Immature natural killer cell (primary cell): ENCODE data around the gene AATK. TPM values are rescaled to one million over a fixed set of nuclear protein-coding genes. Genes with fewer than 3 reads are reported as not detected.

Experiments
- DNase-seq, 3 donors: peaks; one replicate each; pipeline ENCODE4 v3.0.0; 2022; ENCODE audit warnings: mixed read lengths in 1 of 3
- H3K27ac Mint-ChIP-seq, 6 donors: one replicate each; pipeline ENCODE4 v1.8.0; 2020; ENCODE audit warnings: mixed read lengths in 6 of 6, mild to moderate bottlenecking in 5 of 6, inconsistent platforms in 4 of 6, moderate library complexity in 3 of 6
- H3K27me3 Mint-ChIP-seq, 3 donors: one replicate each; pipeline ENCODE4 v1.8.0; 2020 to 2021; ENCODE audit warnings: low read depth in 3 of 3, mild to moderate bottlenecking in 3 of 3, mixed read lengths in 3 of 3, moderate library complexity in 3 of 3, inconsistent platforms in 1 of 3
- H3K36me3 Mint-ChIP-seq, 3 donors: one replicate each; pipeline ENCODE4 v1.8.0; 2020; ENCODE audit warnings: mixed read lengths in 3 of 3, inconsistent platforms in 2 of 3, mild to moderate bottlenecking in 2 of 3
- H3K4me1 Mint-ChIP-seq, 2 donors: one replicate each; pipeline ENCODE4 v1.8.0; 2020; ENCODE audit warnings: inconsistent platforms in 2 of 2, mild to moderate bottlenecking in 2 of 2, mixed read lengths in 2 of 2, moderate library complexity in 1 of 2
- H3K4me3 Mint-ChIP-seq, 5 donors: one replicate each; pipeline ENCODE4 v1.8.0; 2020; ENCODE audit warnings: mild to moderate bottlenecking in 5 of 5, mixed read lengths in 5 of 5, inconsistent platforms in 3 of 5, moderate library complexity in 3 of 5
- H3K9me3 Mint-ChIP-seq, 6 donors: one replicate each; pipeline ENCODE4 v1.8.0; 2020; ENCODE audit warnings: mild to moderate bottlenecking in 6 of 6, mixed read lengths in 6 of 6, inconsistent platforms in 4 of 6, moderate library complexity in 3 of 6
- polyA plus RNA-seq, 3 donors: library from polyadenylated mRNA; unstranded; fragments of 300-500 nt; fragmentation: Illumina TruSeq; gene quantifications; one replicate each; pipeline ENCODE4 v1.2.3, GENCODE V29; 2021

The AATK gene
- polyA plus RNA-seq, 3 donors from 2014 or later: 0.52 to 2.9 (median 0.97) TPM

GRCh38 chr17:81124377-81124776 lies 41.6 kb downstream of the AATK start:
- no peak for DNase-seq
- H3K4me1 Mint-ChIP-seq: peaks cover 0 to 1% of the 10 kb centered on the region in 2 donors
- no peaks in the 10 kb centered on the region for H3K9me3 Mint-ChIP-seq
- H3K36me3 Mint-ChIP-seq: no peaks in the 10 kb centered on the region
- H3K27me3 Mint-ChIP-seq: peaks cover 0 to 3% (median 0%) of the 10 kb centered on the region in 3 donors
- no peak overlapping the region for H3K4me3 Mint-ChIP-seq
- peak overlapping the region in 1 of 6 donors; percentile 4 for H3K27ac Mint-ChIP-seq

DNA sequence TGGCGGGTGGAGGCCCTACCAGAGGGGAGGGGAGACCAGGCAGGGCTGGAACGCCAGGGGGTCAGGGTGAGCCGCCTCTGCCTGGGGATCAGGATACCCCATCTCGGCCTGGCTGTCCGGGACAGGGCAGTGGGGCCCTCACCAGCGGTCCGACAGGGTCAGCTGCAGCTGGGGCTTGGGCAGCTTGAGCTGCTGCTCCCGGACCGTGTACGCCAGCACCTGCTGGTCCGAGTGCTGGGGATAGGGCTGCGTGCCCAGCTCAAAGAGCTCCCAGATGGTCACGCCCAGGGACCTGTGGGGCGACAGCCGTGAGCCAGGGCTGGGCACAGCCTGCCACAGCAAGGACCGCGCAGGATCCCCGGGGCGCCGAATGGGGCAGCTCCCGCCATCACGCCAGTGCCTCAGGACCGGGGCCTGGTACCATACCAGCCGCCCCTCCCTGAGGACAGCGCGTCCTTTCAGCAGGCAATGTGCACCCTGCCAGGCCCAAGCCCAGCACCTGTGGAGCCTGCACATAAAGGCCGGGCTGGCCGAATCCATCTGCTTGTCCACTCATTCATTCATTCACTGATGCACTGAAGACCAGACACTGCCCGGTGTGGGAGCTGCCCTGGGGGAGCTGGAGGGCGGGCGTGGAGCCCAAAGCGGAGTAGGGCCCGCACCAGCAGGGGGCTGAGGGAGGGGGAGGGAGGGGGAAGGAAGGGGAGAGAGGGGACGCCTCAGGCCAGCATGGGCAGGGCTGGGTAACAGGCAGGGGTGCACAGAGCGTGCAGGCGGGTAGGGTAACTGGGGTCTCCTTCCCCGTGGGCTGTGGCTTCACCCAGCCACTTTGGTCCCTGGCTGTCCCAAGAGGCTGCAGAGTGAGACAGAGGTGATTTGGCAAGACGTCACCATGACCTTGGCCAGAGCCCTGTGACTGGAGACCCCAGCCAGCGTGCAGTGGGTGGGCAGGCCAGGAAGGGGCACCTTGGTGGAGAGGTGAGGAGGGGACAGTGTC lies 42.7 kb downstream of the AATK start:
- no peak for DNase-seq
- Mint-ChIP-seq H3K27ac (peak overlapping the region in 1 of 6 donors; percentile 67), H3K4me1 (peaks cover 0 to 1% of the 10 kb centered on the region in 2 donors), H3K27me3 (peaks cover 0 to 3% (median 0%) of the 10 kb centered on the region in 3 donors), H3K36me3 (no peaks in the 10 kb centered on the region), H3K9me3 (no peaks in the 10 kb centered on the region), H3K4me3 (no peak overlapping the region)

- no peak overlapping the region for H3K27ac Mint-ChIP-seq
- peaks cover 0 to 3% (median 0%) of the 10 kb centered on the region in 3 donors for H3K27me3 Mint-ChIP-seq
- no peak for DNase-seq
- no peaks in the 10 kb centered on the region for H3K36me3 Mint-ChIP-seq
- no peaks in the 10 kb centered on the region for H3K9me3 Mint-ChIP-seq
- H3K4me3 Mint-ChIP-seq: no peak overlapping the region
- peaks cover 0 to 1% of the 10 kb centered on the region in 2 donors for H3K4me1 Mint-ChIP-seq
Measured at GRCh38 chr17:81121841-81122733, 43.9 kb downstream of the AATK start.

GRCh38 chr17:81120695-81121621 lies 45.1 kb downstream of the AATK start:
- Mint-ChIP-seq H3K4me1 (peaks cover 0 to 1% of the 10 kb centered on the region in 2 donors), H3K36me3 (no peaks in the 10 kb centered on the region), H3K27me3 (peaks cover 0 to 3% (median 0%) of the 10 kb centered on the region in 3 donors), H3K27ac (no peak overlapping the region), H3K9me3 (no peaks in the 10 kb centered on the region), H3K4me3 (no peak overlapping the region)
- no peak for DNase-seq

DNA sequence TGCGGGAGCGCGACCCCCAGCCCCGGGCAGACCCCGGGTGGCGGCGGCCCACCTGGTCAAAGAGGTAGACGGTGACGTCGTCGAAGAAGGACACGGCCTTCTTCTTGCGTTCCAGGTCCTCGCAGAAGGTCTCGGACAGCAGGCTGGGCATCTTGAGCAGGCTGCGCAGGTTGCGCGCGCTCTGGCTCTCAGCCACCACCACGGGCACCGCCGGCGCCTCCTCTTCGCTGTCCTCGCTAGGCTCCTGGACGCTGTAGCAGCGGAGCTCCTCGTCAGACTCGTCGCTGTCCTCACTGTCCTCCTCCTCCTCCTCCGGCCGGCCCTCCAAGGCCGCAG lies 45.9 kb downstream of the AATK start:
- Mint-ChIP-seq H3K4me1 (peaks cover 0 to 1% of the 10 kb centered on the region in 2 donors), H3K27me3 (peaks cover 0 to 3% (median 0%) of the 10 kb centered on the region in 3 donors), H3K9me3 (no peaks in the 10 kb centered on the region), H3K27ac (no peak overlapping the region), H3K36me3 (no peaks in the 10 kb centered on the region), H3K4me3 (no peak overlapping the region)
- DNase-seq: no peak

GRCh38 chr17:81119223-81120148 lies 46.5 kb downstream of the AATK start:
- Mint-ChIP-seq H3K4me1 (peaks cover 0 to 1% of the 10 kb centered on the region in 2 donors), H3K27ac (peak overlapping the region in 4 of 6 donors; percentile 70 to 85 (median 82)), H3K4me3 (peak overlapping the region in 4 of 5 donors; percentile 48 to 65 (median 58)), H3K27me3 (peaks cover 0 to 3% (median 0%) of the 10 kb centered on the region in 3 donors), H3K9me3 (no peaks in the 10 kb centered on the region), H3K36me3 (no peaks in the 10 kb centered on the region)
- peak; percentile 76 to 84 (median 82) for DNase-seq

GRCh38 chr17:81118308-81119221 lies 47.5 kb downstream of the AATK start:
- Mint-ChIP-seq H3K27me3 (peaks cover 0 to 3% (median 0%) of the 10 kb centered on the region in 3 donors), H3K36me3 (no peaks in the 10 kb centered on the region), H3K4me3 (peak overlapping the region in 3 of 5 donors; percentile 30 to 46 (median 33)), H3K9me3 (no peaks in the 10 kb centered on the region), H3K4me1 (peaks cover 0 to 1% of the 10 kb centered on the region in 2 donors), H3K27ac (peak overlapping the region in 1 of 6 donors; percentile 64)
- no peak for DNase-seq

- Mint-ChIP-seq H3K27ac (no peak overlapping the region), H3K27me3 (peaks cover 0 to 3% (median 0%) of the 10 kb centered on the region in 3 donors), H3K4me3 (no peak overlapping the region), H3K9me3 (no peaks in the 10 kb centered on the region), H3K36me3 (no peaks in the 10 kb centered on the region), H3K4me1 (peaks cover 0 to 1% of the 10 kb centered on the region in 2 donors)
- no peak for DNase-seq
Measured at GRCh38 chr17:81117672-81118198, 48.3 kb downstream of the AATK start.

DNA sequence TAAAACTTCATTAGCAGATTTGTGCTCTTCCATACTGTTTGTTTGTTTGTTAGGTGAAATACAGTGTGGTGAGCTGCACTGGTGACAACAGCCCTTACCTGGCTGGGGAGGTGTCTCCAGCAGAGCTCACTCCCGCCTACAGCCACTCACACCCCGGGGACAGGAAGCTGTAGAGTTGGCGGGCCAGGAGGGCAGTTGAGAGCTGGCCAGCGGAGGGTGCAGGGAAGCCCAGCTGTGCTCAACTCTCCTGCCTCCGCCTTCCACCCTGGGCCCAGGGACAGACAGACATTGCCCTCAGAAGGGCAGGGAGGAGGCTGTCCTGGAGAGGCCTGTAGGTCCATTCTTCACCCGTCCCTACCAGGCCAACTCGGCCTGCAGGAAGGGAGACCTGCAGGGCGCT lies 49.3 kb downstream of the AATK start:
- Mint-ChIP-seq H3K4me3 (no peak overlapping the region), H3K9me3 (no peaks in the 10 kb centered on the region), H3K27me3 (peaks cover 0 to 3% (median 0%) of the 10 kb centered on the region in 3 donors), H3K4me1 (peaks cover 0 to 1% of the 10 kb centered on the region in 2 donors), H3K27ac (no peak overlapping the region), H3K36me3 (no peaks in the 10 kb centered on the region)
- DNase-seq: no peak

- Mint-ChIP-seq H3K27ac (no peak overlapping the region), H3K4me3 (no peak overlapping the region), H3K4me1 (peaks cover 0 to 1% of the 10 kb centered on the region in 2 donors), H3K9me3 (no peaks in the 10 kb centered on the region), H3K27me3 (peaks cover 0 to 3% (median 0%) of the 10 kb centered on the region in 3 donors), H3K36me3 (no peaks in the 10 kb centered on the region)
- DNase-seq: no peak
Measured at GRCh38 chr17:81115749-81116464, 50.1 kb downstream of the AATK start.

DNA sequence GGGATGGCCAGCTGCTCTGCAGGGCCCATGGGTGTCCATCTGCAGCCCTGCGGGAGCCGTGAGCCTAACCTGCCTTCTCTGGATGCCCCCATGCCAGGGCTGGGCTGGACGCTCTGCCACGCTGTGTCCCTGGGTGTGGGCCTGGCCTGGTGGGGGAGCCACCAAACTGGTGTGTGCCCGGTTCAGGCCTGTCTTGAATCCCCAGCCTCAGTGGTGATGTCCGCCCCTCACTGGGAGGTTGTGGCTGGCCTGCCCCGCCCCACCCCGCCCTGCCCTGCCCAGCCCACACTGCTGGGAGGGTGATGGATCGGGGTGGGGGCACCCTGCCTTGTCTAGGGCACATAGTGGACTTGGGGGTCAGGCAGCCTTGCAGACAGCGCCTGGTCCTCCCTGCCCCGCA lies 50.8 kb downstream of the AATK start:
- Mint-ChIP-seq H3K4me1 (peaks cover 0 to 1% of the 10 kb centered on the region in 2 donors), H3K27ac (no peak overlapping the region), H3K9me3 (no peaks in the 10 kb centered on the region), H3K36me3 (no peaks in the 10 kb centered on the region), H3K27me3 (peaks cover 0 to 6% (median 0%) of the 10 kb centered on the region in 3 donors), H3K4me3 (no peak overlapping the region)
- DNase-seq: no peak
